ENCODE measurements around the gene SURF6. TPM values are rescaled to one million over a fixed set of nuclear protein-coding genes. Genes with fewer than 3 reads are reported as not detected.

SURF6 gene
- total RNA-seq, 1 experiment from 2014 or later = 21.2 TPM

GRCh38 chr9:133332381-133332730, 3.6 kb downstream of the SURF6 start:
- H3K27me3 ChIP-seq (ENCODE audit: insufficient read depth, low read depth) = no peaks in the 10 kb centered on the region
- intact Hi-C loops (cut with micrococcal nuclease; ENCODE audit: unreplicated experiment) = no loop called here
- TF ChIP-seq CTCF (conservative IDR thresholded peaks at IDR 0.05) (no peak), EZH2 (IDR thresholded peaks at IDR 0.05; ENCODE audit: low read depth) (no peak)
- ChIA-PET POLR2A (ENCODE audit: unreplicated experiment) (no interaction called here), CTCF (no interaction called here)
- no TSS peak for BruUV-seq (replicated peaks)
- no peaks in the 10 kb centered on the region for H3K9me2 ChIP-seq (ENCODE audit: insufficient read depth)
- no peak overlapping the region for H3K4me2 ChIP-seq
- peaks cover 43% of the 10 kb centered on the region for H3F3A ChIP-seq (ENCODE audit: insufficient read depth, low read depth)
- peaks cover 20% of the 10 kb centered on the region; the same call in 1 of the 2 replicates for H3K36me3 ChIP-seq (ENCODE audit: low read depth)
- H4K20me1 ChIP-seq (ENCODE audit: insufficient read depth) = peaks cover 38% of the 10 kb centered on the region
- no peak overlapping the region for H2AFZ ChIP-seq
- H3K4me3 ChIP-seq = no peak overlapping the region
- H3K27ac ChIP-seq = no peak overlapping the region
- no peaks in the 10 kb centered on the region for H3K9me3 ChIP-seq (ENCODE audit: insufficient read depth, low read depth)
- peaks cover 33% of the 10 kb centered on the region for H3K79me2 ChIP-seq (ENCODE audit: low read depth)
- no peak for DNase-seq
- peaks cover 24% of the 10 kb centered on the region for H3K4me1 ChIP-seq (replicated peaks; ENCODE audit: insufficient read depth)

- ChIA-PET CTCF (no interaction called here), POLR2A (ENCODE audit: unreplicated experiment) (no interaction called here)
Measured at GRCh38 chr9:133331641-133332380, 4.2 kb downstream of the SURF6 start.

GRCh38 chr9:133331221-133331620, 4.8 kb downstream of the SURF6 start:
- no peaks in the 10 kb centered on the region for H3K9me2 ChIP-seq (ENCODE audit: insufficient read depth)
- H3F3A ChIP-seq (ENCODE audit: insufficient read depth, low read depth) = peaks cover 38% of the 10 kb centered on the region
- no TSS peak for BruUV-seq (replicated peaks)
- H4K20me1 ChIP-seq (ENCODE audit: insufficient read depth) = peaks cover 38% of the 10 kb centered on the region
- no peak for TF ChIP-seq CTCF (conservative IDR thresholded peaks at IDR 0.05)
- TF ChIP-seq EZH2 (IDR thresholded peaks at IDR 0.05; ENCODE audit: low read depth) = no peak
- ChIA-PET POLR2A (ENCODE audit: unreplicated experiment) (no interaction called here), CTCF (no interaction called here)
- intact Hi-C loops (cut with micrococcal nuclease; ENCODE audit: unreplicated experiment) = no loop called here
- no peak overlapping the region for H2AFZ ChIP-seq
- no peaks in the 10 kb centered on the region for H3K27me3 ChIP-seq (ENCODE audit: insufficient read depth, low read depth)
- no peak overlapping the region for H3K4me3 ChIP-seq
- H3K36me3 ChIP-seq (ENCODE audit: low read depth) = peaks cover 20% of the 10 kb centered on the region; the same call in 1 of the 2 replicates
- no peak for DNase-seq
- no peak overlapping the region; the same call in 1 of the 2 replicates for H3K27ac ChIP-seq
- H3K79me2 ChIP-seq (ENCODE audit: low read depth) = peaks cover 33% of the 10 kb centered on the region
- H3K9me3 ChIP-seq (ENCODE audit: insufficient read depth, low read depth) = no peaks in the 10 kb centered on the region
- peaks cover 24% of the 10 kb centered on the region for H3K4me1 ChIP-seq (replicated peaks; ENCODE audit: insufficient read depth)
- no peak overlapping the region for H3K4me2 ChIP-seq

More at GRCh38 chr9:133331641-133332380, 4.2 kb downstream of the SURF6 start:
- H3K36me3 ChIP-seq (ENCODE audit: low read depth) = peaks cover 20% of the 10 kb centered on the region; the same call in 1 of the 2 replicates
- peaks cover 33% of the 10 kb centered on the region for H3K79me2 ChIP-seq (ENCODE audit: low read depth)
- H2AFZ ChIP-seq = no peak overlapping the region
- no peak for DNase-seq
- H3K27me3 ChIP-seq (ENCODE audit: insufficient read depth, low read depth) = no peaks in the 10 kb centered on the region
- H4K20me1 ChIP-seq (ENCODE audit: insufficient read depth) = peaks cover 38% of the 10 kb centered on the region
- no peaks in the 10 kb centered on the region for H3K9me2 ChIP-seq (ENCODE audit: insufficient read depth)
- intact Hi-C loops (cut with micrococcal nuclease; ENCODE audit: unreplicated experiment) = no loop called here
- H3F3A ChIP-seq (ENCODE audit: insufficient read depth, low read depth) = peaks cover 38% of the 10 kb centered on the region
- H3K4me1 ChIP-seq (replicated peaks; ENCODE audit: insufficient read depth) = peaks cover 24% of the 10 kb centered on the region
- no peaks in the 10 kb centered on the region for H3K9me3 ChIP-seq (ENCODE audit: insufficient read depth, low read depth)
- no TSS peak for BruUV-seq (replicated peaks)
- no peak overlapping the region for H3K4me3 ChIP-seq
- H3K4me2 ChIP-seq = no peak overlapping the region
- no peak overlapping the region for H3K27ac ChIP-seq
- TF ChIP-seq EZH2 (IDR thresholded peaks at IDR 0.05; ENCODE audit: low read depth) (no peak), CTCF (conservative IDR thresholded peaks at IDR 0.05) (no peak)
